Activated CD4-positive, alpha-beta T cell treated with anti-CD3 and anti-CD28 coated beads, Interleukin-2, amount 50 U/mL, for 4 hours (primary cell): ENCODE data around the gene ARHGAP35.
"Not testable (repeated sequence)": the region's sequence is repeated elsewhere in the genome, so short reads cannot be mapped to it uniquely, and the experiment has no call there.

Experiments used
- DNase-seq, 2 experiments: peaks; one replicate each; pipeline ENCODE4 v3.0.0-alpha.2; 2020

The ARHGAP35 gene

DNA sequence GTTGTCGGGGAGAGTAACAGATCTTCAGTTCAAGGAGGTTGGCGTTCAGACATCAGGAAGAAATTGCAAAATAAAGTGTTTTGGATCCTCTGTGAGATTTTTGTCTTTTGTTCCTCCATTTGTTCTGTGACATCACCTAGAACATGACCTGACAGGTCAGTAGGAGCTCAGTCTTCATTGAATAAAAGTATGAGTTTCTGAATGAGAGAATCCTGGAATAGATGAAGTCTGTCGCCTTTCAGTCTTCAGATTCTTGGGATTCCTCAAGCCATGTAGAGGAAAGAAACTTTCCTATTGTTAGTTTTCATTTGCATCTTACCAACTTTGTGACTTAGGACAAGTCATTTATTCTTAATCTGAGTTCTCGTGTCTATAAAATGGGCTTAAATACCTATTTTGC lies 14.4 kb downstream of the ARHGAP35 start:
- no peak for DNase-seq

GRCh38 chr19:46875657-46876056 lies 14.9 kb downstream of the ARHGAP35 start:
- no peak for DNase-seq

GRCh38 chr19:46878613-46879375 lies 18.0 kb downstream of the ARHGAP35 start:
- DNase-seq = no peak

DNA sequence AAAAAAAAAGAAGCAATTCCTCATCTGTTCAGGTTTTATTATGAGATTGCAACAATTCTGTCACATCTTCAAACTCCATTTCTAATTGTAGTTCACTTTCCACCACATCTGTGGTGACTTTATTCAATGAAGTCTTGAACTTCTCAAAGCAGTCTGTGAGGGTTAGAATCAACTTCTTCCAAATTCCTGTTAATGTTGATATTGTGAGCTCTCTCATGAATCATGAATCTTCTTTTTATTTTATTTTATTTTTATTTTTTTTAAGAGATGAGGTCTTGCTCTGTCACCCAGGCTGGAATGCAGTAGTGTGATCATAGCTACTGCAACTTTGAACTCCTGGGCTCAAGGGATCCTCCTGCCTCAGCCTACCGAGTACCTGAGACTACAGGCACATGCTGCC lies 19.6 kb downstream of the ARHGAP35 start:
- no peak for DNase-seq

- DNase-seq = no peak
These were observed 20.3 kb downstream of the ARHGAP35 start for GRCh38 chr19:46881092-46881491.

DNA sequence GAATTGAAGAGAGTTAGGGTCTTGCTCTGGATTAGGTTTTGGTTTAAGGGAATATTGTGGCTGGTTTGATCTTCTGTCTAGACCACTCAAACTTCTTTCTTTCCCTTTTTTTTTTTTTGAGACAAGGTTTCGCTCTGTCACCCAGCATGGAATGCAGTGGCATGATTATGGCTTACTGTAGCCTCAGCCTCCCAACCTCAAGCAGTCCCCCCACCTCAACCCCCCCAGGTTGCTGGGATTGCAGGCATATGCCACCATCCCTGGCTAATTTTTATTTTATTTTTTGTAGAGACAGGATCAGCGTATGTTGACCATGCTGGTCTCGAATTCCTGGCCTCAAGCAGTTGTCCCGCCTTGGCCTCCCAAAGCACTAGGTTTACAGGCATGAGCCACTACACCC lies 21.2 kb downstream of the ARHGAP35 start:
- DNase-seq = no peak

- DNase-seq = not testable (repeated sequence)
These were observed 22.0 kb downstream of the ARHGAP35 start for GRCh38 chr19:46882751-46883150.

DNA sequence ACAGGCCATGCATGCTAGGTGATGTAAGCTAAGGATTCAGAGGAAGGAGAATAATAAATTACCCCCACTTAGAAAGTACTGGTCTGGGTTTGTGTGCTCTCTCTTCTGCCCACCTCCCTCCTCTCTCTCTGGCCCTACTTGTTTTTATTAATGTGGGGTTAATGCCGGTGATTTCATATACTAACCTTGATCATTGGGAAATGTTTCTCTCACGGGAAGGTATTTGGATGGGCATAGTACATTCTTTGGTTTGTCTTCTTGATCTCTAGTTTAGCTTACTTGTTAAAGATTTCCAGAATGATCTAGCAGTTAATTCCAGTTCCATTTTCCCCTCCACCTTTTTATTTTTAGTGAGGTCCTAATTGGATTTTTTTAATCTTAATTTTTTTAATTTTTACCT lies 24.6 kb downstream of the ARHGAP35 start:
- no peak for DNase-seq

DNA sequence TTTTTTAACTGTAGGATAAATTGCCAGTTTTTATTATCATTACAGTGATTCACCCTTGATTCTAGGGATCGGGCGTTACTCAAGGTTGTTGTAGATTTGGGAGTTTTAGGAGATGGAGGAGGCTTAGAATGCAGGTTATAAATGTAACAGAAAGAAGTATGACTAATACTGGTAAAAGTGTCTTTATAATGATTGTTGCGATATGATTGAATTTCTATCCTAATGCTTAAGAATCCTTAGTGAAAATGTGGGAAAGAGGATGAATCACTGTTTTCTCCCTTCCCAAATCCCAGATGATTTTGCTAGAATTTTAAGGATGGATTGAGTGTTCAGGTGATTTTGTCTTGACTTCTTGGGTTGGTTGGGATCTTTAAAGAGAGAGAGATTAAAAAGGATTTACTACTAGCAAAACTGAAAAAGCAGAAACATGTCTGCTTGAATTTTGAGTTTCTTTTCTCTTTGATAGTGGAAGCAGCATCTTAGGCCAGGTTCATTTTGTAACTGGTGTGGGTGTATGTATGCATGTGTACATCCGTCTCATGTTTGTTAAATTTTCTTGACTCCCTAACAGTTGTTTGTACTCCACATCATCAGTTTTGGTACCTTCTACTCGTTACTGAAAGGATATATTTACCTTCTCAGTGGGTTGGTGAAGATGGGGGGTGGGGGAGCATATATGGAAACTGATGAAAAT lies 25.9 kb downstream of the ARHGAP35 start:
- DNase-seq = no peak

DNA sequence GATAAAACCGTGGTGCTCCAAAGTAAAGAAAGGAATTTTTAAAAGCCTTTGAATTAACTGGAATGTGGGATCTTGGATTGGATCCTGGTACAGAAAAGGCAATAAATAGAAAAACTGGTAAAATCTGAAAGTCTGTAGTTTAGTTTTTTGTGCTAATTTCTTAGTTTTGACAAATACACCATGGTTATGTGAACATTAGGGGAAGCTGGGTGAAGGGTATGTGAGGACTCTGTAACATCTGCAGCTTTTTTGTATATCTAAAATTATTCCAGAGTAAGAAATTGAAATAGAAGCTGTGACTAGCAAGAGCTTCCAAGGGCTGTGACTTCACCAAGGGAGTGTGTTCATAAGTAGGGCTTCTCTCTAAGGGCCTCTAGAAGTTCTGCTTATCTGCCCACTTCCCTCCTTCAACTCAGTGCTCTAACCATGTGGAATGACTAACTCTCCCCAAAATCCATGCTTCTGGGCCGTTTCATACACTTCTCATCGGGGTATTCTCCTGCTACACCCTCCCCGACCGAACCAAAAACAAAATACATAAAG lies 26.5 kb downstream of the ARHGAP35 start:
- DNase-seq = no peak

DNA sequence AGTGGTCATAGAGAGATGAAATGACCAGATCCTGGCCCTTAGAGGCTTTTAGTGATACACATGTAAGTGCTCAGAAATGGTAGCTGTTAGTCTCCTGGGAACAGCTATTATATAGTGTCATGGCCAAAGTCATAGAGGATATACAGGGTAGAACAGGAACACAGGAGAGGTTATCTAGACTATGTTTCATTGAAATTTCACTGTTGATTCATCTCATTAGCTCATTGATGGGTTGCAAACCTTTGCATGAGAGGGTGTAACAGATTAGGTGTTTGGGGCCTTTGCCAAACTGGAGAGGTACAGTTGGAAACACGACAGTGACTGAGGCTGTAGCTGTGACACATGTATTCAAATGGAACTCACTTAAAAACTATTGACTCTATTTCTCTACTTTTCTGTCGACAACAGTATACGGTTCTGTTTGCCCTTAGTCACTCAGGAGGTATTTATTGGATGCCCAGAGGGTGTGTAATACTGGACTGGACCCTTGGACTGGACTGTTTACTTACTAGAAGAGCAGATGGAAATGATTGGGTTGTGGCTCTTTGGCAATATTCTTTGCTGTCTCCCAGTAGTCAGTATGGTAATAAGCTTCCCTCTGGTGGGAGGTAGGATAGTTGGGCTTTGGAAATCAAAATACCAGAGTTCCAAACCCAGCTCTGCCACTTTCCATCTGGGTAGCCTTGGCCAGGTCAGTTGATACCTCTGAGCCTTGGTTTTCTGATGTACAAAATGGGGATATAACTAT lies 29.8 kb downstream of the ARHGAP35 start:
- DNase-seq = no peak

GRCh38 chr19:46892252-46893179 lies 31.7 kb downstream of the ARHGAP35 start:
- DNase-seq = no peak

- DNase-seq = no peak
These were observed 35.4 kb downstream of the ARHGAP35 start for GRCh38 chr19:46896076-46896794.

GRCh38 chr19:46898731-46899130 lies 37.9 kb downstream of the ARHGAP35 start:
- DNase-seq = no peak

GRCh38 chr19:46900341-46900740 lies 39.5 kb downstream of the ARHGAP35 start:
- DNase-seq = no peak

- no peak for DNase-seq
These were observed 41.1 kb downstream of the ARHGAP35 start for GRCh38 chr19:46901701-46902401.

DNA sequence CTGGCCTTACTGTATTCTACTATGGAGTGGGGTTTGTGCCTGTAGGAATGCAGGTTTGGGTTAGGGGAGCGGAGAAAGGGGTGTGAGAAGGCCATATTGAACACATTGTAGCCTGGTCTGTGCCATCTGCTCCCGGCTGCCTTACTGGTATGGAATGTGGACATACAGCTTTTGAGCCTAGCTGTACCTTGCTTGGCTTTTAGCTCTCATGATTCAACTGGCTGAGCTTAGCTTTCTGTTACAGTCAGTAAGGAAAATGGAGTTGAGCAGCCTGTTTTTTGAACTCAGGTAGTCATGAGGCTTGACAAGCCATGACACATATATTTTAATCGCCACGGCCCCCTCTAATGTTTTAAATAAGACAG lies 41.6 kb downstream of the ARHGAP35 start:
- DNase-seq = no peak

- no peak for DNase-seq
These were observed 42.7 kb downstream of the ARHGAP35 start for GRCh38 chr19:46903458-46903857.

DNA sequence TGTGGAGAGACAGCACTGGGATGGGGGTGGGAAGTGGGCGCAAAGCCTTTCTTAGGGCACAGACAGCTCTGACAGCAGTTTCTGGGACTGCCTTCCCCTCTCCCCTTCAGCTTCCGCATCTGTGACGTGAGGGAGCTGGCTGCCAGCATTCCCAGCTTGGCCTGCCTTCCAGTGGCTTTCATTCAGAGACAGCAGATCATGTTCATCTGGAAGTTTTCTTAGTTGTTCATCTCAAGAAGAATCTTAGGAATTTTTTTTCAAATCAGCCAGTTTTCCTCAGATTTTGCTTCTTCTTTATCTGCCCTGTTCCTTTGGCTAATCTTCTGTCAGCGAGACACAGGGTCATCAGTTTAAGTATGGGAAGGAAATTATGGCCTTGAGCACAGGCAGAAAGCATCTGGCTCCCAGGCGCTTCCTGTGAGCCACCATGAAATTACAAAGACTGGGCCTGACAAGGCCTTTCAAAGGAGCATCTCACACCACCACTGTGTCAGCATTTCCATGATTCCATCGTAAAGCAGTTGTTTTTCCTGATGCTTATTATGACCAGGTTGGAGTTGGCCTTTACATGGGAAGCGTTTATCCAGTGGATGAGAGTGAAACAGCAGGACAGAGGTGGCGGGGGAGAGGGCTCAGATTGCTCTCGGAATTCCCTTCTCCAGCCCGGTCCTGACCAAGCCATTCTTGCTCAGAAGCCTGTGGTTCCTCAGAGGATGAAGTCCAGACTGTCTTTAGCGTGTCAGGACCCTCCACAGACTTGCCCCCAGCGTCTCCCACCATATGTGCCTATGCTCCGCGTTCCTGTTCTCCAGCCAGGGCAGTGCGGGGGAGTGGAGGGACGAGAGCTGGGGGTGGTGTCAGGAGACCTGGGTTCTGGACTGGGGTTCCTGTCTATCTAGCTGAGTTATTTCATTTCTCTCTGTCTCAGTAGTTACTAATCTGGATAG lies 43.6 kb downstream of the ARHGAP35 start:
- DNase-seq = no peak

DNA sequence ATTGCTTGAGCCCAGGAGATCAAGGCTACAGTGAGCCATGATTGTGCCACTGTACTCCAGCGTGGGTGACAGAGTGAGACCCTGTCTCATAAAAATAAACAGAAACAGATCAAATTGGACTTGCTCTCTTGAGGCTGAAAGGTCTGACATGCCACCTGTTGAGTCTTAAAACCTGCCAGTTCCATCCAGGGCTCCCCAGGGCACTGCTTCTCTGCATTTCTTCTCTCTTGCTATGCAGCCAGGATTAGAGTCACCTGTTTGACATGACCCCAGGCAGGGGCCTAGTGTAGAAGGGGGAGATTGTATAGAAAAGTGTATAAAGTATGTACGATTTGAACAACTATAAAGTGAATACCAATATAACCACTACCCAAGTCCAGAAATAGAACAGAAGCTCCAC lies 45.4 kb downstream of the ARHGAP35 start:
- DNase-seq = no peak
